Suppressor macrophage treated with lipopolysaccharide for 1 hour (primary cell): ENCODE results near the gene NLRX1.
"Not testable (repeated sequence)": the region's sequence is repeated elsewhere in the genome, so short reads cannot be mapped to it uniquely, and the experiment has no call there.

Experiments used
- DNase-seq, 3 donors: peaks; one replicate each; pipeline ENCODE4 v3.0.0-alpha.2; 2020 to 2022

Gene NLRX1

DNA sequence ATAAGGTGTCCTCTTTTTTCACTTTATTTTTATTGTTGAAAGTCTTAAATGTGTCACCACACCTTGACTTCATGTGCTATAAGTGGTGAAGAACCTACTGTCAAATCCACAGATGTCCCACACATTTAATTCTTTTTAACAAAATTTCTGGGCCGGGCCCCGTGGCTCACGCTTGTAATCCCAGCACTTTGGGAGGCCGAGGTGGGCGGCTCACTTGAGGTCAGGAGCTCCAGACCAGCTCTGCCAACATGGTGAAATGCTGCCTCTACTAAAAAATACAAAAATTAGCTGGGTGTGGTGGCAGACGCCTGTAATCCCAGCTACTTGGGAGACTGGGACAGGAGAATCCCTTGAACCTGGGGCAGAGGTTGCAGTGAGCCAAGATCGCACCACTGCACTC lies 40.7 kb downstream of the NLRX1 start:
- DNase-seq, result no peak

DNA sequence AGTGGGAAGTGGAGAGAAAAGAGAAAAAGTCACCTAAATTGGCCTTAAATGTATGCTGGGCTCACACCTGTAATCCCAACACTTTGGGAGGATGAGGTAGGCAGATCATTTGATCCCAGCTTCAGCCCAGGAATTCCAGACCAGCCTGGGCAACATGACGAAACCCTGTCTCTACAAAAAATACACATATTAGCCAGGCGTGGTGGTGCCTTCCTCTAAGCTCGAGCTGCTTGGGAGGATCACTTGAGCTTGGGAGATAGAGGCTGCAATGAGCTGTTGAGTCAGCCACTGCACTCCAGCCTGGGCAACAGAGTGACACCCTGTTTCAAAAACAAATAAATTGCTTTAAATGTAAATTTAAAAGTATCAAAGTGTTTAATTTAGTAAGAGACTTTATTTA lies 41.5 kb downstream of the NLRX1 start:
- peak; percentile 30 to 53 (median 52) for DNase-seq

GRCh38 chr11:119218141-119218878 lies 49.8 kb downstream of the NLRX1 start:
- DNase-seq, result peak; percentile 60 to 85 (median 78)

GRCh38 chr11:119222308-119222707 lies 53.8 kb downstream of the NLRX1 start:
- no peak for DNase-seq

GRCh38 chr11:119222891-119223290 lies 54.4 kb downstream of the NLRX1 start:
- peak in 1 of 3 donors; percentile 16 for DNase-seq

- no peak for DNase-seq
Observed at GRCh38 chr11:119223856-119224255, 55.3 kb downstream of the NLRX1 start.

DNA sequence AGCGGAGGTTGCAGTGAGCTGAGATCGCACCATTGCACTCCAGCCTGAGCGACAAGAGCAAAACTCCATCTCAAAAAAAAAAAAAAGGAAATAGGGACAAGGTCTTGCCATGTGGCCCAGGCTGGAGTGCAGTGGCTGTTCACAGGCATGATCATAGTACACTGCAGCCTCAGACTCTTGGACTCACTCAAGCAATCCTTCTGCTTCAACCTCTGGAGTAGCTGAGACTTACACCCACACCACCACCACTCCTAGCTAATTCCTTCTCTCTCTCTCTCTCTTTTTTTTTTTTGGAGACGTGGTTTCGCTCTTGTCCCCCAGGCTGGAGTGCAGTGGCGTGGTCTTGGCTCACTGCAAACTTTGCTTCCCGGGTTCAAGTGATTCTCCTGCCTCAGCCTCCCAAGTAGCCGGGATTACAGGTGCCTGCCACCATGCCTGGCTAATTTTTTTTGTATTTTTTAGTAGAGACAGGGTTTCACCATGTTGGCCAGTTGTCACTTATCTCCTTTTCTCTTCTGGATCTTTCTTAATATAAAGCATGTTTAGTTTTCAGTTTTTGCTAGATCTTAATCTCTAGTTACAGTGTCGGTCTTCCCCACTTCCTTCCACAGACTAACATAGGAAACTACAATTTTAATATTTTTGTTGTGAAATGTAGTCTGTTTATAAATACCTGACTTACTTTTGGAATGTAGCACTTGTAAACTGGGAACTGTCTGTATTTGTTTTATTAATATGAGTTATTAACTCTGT lies 60.2 kb downstream of the NLRX1 start:
- not testable (repeated sequence) for DNase-seq

DNA sequence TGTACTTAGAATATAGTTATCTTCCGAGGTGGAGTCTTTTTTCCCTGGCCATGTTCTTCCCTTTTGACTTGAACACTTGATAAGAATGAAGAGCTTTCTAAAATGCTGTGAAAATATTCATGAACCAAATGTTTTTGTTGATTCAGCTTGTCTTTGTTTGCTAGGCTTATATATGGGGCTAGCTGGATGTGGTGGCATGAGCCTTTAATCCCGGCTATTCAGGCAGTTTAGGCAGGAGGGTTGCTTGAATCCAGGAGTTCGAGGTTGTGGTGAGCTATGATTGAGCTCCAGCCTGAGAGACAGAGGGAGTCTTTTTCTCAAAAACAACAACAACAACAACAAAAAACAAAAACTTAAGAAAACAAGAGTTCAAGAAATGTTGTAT lies 60.8 kb downstream of the NLRX1 start:
- DNase-seq, result no peak

GRCh38 chr11:119229741-119230140 lies 61.2 kb downstream of the NLRX1 start:
- no peak for DNase-seq
